Measurements from ENCODE around the gene VEZF1.

- TF ChIP-seq CTCF (IDR thresholded peaks at IDR 0.05; ENCODE audit: borderline replicate concordance, extremely low read depth, low read length, poor library complexity, severe bottlenecking) (no peak), EZH2 (IDR thresholded peaks at IDR 0.05; ENCODE audit: borderline replicate concordance, low read depth, low read length, severe bottlenecking) (no peak)
These were observed 4.6 kb downstream of the VEZF1 start for GRCh38 chr17:57983446-57983845.
